Tibial nerve (tissue), 3 donors: Measurements from ENCODE around the gene EGFR.

Experiments used
- POLR2A ChIP-seq, 2 donors: fragments of 450-650 bp; IDR thresholded peaks; one replicate each; pipeline ENCODE4 v1.6.1; 2017; ENCODE audit warnings: antibody characterized with exemption in 2 of 2, mild to moderate bottlenecking in 2 of 2, moderate library complexity in 2 of 2
- TF ChIP-seq, protein P1 (sequence below), 5 experiments: fragments of 200-600 bp in 3 of 5; fragments of 450-650 bp in 2 of 5; sonication (generic) in 3 of 5; IDR thresholded peaks; one replicate each; pipeline ENCODE4 v1.5.1; 2016 to 2019; ENCODE audit warnings: antibody characterized with exemption in 5 of 5, mild to moderate bottlenecking in 3 of 5, moderate library complexity in 2 of 5

DNA sequence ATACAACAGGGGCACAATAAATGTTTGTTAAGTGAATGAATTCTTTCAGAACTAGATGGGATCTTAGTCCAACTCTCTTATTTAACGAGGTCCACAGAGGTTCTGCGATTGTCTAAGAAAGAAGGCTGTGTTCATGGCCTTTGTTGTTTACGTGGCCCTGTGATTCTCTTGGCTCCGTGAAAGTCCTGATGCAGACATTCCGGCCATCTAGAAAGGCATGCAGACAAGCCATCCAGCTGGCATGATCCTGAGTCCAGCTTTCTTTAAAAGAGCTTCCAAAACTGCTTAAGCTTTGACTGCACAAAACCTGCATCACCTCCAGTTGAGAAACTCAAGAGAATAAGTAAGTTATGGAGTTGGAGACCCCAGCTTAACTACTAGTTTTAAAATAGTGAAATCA lies 26.0 kb downstream of the EGFR start:
- TF ChIP-seq, protein P1, sequence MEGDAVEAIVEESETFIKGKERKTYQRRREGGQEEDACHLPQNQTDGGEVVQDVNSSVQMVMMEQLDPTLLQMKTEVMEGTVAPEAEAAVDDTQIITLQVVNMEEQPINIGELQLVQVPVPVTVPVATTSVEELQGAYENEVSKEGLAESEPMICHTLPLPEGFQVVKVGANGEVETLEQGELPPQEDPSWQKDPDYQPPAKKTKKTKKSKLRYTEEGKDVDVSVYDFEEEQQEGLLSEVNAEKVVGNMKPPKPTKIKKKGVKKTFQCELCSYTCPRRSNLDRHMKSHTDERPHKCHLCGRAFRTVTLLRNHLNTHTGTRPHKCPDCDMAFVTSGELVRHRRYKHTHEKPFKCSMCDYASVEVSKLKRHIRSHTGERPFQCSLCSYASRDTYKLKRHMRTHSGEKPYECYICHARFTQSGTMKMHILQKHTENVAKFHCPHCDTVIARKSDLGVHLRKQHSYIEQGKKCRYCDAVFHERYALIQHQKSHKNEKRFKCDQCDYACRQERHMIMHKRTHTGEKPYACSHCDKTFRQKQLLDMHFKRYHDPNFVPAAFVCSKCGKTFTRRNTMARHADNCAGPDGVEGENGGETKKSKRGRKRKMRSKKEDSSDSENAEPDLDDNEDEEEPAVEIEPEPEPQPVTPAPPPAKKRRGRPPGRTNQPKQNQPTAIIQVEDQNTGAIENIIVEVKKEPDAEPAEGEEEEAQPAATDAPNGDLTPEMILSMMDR (IDR thresholded peaks at IDR 0.05): no peak
- no peak for TF ChIP-seq POLR2A (IDR thresholded peaks at IDR 0.05)
